Measurements from ENCODE around the gene CAMK2B.

Gene CAMK2B

DNA sequence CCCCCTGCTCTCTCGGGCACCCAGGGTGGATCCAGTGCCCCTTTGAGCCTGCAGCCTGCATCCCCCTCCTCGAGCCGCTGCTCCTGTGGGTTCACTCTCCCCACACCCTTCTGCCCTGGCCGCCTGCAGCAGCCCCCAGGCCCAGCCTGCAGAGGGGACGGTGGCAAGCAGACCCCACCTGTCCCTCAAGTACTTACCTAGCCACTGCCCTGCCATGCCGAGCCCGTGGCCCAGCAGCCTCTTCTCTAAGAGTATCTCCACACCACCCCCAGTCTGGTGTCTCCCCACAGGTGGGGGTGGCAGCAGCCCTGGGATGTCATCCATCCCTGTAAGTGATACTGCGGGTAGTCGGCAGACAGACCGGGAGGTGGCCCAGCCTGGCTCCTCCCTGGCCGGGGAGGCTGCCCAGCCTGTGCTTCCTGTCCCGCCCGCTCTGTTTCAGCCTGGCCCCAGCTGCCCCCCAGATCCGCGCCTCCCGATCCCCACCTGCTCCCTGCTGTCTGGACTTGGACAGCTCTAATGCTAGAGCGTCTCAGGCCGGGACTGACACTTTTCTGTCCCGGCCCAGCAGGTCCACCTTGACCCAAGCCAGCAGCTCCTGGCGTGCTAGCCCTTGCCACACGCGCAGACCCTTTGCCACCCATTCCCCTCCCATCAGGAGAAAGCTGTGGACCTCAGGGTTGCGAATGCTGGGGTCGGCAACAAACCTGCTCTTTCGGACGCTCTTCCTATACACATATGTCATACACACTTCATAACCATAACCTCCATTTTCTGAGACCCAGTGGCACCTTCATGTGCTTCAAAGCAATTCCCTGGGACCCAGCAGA, 99.6 kb downstream of the CAMK2B start:
- no peak for DNase-seq

DNA sequence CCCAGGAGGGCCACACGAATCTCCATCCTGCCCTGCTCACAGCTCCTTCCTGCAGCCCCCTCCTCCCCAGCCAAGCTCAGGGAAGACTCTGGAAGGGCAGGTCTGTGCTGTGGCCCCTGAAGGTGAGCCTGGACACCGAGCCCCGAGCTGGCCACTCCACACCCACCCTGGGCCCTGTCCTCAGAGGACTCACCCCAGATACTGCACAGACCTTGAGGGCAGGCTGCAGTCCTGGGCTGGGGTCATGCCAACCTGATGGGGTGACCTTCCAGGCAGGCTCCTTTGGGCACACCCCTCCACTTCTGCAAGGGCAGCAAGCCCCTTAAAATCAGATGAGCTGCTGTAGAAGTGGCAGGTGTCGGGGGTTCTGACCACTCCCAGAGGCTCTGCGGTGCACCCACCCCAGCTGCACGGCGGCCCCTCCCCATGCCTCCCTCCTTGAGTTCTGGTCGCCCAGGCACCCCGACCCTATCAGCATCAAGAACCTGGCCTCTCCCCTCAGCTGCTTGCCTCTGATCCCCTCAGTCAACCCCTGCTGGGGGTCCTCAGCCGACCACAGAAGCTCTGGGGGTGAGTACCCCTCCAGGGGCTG, 100.3 kb downstream of the CAMK2B start:
- DNase-seq, result no peak

DNA sequence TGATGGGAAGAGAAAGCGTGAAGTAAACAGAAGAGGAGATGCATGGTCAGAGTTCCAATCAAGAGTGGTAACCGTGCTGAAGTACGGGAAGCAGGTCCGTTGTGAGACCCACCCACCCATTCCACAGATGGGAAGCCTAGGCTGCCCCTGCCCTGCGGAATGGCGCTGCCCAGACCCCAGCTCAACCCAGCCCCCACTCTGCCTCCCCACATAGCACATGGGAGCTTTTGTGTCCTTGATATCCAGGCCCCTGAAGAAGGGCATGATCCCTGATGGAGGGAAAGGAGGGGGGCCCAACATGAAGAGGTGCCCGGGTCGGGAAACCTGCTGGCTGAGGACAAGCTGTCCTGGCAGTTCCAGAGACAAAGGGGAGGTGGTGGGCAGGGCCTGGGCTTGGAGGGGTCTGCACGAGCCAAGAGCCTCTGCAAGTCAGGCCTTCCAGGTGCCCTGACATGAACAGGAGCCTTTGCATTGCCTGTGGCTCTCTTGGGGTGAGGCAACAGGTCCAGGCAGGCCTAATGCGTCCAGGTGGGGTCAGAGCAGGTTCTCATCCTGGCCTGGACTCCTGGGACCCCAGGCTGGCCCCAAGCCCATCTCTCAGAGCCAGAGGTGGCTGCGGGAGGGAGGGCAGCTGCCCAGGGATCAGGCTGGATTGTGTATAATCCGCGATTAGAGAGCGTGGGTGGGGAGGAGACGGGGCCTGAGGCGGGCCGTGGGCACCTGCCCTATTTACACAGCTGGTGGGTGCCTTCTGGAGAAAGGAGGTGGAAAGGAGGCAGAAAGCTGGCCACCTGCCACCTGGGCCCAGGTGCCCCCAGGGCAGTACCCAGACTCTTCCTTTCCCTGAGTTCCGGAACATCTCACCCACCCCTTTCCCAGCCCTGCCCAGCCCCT, 101.1 kb downstream of the CAMK2B start:
- no peak for DNase-seq

DNA sequence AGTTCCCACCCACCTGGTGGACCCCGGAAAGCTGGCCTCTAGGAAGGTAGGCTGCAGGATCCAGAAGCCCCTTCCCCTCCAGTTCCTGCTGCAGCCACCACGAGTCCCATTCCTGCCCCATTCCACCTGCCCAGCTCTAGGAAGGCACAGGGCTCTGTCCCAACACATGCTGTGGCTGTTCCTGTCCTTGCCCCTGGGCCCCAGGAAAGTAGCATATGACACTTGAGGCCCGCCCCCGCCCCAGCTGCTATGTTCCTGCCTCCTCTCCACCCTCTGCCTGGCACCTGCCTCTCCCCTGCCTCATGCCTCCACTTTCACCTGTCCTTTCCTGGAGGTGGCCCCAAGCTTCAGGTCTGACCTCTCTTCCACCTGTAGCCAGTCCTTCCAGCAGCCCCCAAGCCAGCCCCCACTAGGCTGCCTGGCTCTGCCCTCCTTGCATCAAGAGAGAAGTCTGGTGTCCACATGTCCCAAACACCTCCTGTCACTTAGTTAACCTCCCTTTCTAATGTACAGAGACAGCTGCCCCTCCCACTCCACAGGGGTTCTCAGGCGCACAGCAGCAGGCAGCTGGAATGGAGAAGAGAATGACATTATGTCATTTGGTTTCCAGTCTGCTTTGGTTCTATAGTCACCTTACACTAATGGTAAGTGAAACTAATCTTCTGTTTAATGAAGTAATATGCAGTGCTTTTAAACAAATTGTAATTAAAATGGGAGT, 101.9 kb downstream of the CAMK2B start:
- DNase-seq, result peak in 1 of 2 experiments; percentile 24

DNA sequence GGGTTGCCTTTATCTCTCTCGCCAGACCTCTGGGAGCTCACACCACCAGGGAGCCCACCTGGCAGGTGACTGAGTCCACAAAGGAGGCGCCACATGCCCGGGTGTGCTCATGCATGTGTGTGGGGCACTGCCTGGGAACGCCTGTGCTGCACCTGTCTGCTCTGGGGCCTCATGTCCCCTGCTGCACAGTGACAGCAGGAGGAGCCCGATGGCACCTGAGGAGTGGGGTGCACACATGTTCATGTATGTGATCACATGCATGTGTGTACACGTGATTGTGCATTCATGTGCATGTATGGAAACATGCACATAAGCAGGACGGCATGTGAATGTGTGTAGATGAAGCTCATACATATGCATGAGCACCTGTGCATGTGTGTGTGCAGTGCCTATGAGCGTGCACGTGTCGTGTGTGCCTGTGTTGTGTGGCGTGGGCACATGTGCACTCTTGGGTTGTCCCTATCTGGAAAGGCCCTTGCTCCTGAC, 102.6 kb downstream of the CAMK2B start:
- no peak for DNase-seq

DNA sequence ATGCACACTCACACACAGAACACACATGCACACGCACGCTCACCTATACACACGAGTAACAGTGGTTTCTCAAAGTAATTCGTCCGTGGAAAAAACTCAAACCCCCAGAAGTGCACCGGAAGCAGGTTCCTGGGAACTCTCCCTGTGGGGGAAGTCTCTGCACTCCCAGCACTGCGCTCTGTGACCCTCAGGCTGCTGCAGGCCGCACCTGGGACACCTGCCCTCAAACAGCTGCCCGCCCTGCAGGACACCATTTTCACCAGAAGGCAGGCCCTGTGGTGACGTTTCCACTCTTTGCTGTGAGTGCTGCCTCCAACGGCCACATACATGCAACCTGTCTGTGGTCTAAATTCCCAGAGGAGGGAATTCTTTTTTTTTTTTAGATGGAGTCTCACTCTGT, 103.3 kb downstream of the CAMK2B start:
- no peak for DNase-seq

DNA sequence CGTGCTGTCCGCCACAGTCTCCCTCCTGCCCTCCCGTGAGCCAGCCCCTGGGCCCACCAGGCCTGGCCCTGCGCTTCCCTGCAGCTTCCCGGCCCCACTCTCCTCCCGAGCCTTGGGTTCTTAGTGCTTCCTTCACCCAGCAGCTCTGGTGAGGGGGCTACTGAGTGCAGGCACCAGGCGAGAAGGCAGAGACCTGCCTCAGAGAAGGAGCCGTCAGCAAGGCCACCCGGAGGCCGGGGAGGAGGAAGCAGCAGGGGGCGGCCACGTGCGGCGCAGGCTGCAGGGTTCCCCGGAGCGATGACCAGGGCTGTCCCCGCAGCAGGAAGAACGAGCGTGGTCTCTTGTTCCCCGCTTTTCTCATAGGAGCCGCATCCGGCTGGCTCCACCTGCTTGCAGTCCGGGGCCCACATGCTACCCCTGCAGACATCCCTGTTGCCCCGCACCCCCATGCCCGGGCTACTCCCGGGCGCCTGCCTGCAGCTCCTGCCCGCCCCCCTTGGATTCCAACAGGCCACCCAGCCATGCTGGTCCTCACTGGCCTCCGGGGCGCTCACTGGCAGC, 104.1 kb downstream of the CAMK2B start:
- DNase-seq, result no peak

DNA sequence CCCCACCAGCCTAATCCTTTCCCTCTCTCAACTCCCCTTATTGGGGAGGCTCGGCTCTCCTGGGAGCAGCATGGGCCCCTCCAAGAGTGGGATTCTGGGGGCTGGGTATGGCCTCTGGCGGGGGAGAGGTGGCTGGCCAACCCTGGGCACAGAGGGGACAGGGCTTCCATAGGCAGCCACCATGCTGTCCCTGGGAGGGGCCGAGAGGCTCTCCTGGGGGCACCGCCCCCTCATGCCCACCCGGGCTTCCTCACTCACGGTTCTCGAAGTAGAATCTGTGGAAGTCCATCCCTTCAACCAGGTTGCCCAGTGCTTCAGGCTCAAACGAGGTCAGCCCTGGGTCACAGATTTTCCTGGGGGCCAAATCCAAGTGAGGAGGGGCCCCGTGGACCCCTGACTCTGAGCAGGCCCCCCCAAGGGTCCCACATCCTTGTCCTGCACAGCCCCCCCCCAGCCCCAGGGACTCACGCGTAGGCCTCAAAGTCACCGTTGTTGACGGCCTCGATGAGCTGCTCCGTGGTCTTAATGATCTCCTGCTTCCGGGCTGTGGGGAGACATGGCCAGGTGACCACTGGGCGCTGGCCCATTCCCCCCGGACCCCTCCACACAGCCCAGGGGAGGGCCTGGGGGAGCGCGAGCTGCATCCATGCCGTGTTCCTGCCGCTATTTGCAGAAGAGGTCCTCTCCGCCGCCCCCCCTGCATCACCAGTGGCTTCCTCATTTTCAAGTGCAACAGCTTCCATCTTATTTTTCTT, 104.9 kb downstream of the CAMK2B start:
- no peak for DNase-seq

DNA sequence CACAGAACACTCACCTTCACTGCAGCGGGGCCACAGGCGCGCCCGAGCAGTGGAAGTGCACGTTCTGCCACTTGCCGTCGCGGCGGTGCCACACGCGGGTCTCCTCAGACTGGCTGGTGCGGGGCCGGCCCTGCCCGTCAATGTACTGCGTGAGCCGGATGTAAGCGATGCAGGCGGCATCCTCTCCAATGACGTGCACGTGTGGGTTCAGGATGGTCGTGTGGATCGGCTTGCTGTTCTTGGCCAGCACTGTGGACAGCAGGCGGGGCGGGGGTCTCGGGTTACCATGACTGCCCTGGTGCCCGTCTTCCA, 105.4 kb downstream of the CAMK2B start:
- DNase-seq, result no peak

DNA sequence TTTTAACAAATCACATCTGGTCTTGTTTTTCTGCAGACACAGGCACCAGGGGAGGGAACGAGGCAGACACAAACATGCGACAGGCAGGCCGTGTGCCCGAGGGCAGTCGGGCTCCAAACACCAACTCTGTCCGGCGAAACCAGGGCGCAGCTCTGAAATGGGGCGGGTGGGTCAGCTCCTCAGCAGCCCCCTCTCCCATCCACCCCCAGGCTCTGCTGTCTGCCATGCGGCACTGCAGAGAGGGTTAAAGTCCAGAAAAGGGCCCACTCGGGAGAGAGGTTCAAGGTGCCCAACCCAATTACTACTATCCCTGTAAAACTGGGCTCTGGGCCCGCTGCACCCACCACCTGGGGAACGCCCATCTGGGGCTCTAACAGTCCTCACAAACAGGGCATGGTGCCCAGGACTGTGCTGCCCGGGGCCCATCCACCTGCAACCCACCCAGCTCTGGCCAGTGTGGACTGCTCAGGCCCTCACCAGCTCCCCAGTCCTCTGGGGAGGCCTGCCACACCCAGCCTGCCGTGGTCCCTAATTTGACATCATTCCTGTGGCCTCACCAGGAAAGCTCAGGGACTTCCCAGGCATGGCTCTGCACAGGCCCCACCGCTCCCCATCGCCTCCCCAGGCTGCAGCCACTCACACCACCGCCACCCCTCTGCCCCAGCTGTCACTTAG, 105.9 kb downstream of the CAMK2B start:
- no peak for DNase-seq

DNA sequence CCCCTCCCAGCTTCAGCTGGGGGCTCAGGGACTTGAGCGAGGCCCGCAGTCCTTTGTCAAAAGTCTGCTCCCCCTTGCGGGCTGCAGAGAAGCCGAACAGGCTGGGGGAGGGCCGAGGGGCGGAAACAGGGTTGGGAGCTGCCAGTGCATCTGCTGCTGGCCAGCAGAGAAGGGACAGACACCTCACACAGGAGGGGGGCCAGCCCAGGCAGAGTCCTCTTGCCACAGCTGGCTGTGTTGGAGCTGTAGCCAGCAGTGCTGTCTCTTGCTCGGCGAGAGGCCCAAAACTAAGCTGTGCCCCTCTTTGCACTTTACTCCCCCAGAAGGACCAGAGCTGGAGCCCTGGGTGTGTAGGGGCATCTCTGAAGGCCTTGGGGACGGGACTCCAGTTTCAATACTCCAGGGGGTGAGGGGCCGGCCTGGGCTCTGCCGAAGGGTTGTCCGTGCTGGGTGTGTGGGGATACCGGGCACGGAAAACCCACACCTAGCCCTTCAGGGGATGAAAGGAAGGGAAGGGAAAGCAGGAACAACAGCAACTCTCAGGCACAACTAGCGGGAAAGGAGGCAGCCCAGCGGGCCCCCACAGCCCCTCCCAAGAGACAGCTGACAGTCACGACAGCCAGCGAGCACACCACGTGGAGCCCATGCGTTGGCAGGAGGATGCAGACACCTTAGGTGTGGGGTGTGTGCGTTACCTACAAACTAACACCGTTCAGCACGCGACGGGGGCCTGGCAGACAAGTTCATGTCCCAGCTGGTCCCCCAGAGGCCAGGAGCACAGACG, 106.8 kb downstream of the CAMK2B start:
- DNase-seq, result no peak

DNA sequence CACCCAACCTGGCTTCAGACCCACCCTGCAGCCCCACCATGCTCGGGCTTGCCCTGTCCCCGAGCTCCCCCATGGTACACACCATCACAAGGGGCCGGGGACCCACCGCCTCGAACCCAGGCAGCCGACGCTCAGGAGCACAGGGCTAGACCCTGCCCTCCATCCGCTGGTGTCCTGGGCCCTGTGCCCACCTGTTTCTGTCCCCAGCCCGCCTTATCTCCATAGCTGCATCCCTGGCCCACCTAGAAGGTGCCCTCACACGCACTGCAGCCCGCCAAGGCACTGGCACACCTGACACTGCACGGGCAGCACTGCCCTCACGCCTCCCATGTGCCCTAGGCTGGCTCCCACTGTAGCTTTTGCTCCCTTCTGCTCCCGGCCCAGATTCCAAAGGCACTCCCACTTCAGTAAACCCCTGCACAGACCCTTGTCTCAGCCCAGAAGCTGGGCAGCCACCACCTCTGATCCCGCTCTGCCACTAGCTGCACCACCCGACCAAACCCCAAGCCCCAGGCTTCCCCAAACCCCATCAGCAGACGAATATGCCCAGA, 107.5 kb downstream of the CAMK2B start:
- no peak for DNase-seq

DNA sequence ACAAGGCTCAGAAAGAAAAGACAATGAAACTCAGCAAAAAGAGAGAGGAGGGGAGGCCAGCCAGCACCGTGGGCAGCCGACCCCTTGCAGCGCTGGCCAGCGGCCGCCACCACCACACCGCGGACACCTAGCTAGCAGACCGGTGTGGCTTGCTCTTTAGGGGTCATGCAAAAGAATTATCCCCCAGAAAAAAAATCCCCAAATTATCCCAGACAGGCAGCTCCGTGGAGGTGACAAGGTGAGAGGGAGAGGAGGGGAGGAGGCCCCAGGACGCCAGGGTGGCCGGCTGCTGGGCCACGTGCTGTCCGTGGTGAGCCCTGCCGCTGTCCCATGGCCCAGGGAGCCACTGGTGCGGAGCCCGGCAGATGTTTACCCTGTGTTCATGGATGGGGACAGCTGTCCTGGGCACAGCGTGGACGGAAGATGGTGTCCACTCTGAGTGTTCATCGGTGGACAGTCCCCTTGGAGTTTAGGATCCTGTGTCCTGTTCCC, 108.1 kb downstream of the CAMK2B start:
- DNase-seq, result no peak

DNA sequence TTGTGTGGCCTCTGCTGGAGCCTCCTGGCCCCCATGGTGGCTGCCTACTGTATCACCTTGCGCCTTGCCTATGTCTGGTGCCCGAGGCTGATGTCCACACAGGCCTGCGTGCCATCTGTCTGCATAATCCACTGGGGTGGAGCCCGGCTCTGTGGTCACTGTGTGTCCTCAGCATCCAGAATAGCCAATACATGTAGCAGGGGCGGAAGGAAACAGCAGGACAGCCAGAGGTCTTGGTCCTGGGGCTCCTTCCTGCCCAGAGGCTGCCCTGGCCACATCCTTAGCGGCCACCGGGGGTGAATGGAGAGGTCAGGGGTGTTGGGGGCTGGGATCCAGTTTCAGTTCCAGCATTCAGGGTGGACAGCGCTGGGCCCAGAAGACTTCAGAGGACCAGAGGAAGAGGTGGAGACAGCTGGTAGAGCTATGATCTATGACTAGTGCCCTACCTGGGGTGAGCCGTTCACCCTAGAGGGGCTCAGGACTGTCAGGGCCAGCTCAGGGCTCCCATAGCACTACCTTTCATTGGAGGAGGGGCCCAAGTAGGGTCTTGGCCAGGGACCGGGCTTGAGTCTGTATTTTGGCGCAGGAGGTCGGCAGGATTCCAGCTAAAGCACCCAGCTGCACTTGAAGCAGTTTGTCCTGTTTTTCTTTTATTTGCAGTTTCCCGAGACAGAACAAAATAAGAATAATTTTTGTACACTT, 108.7 kb downstream of the CAMK2B start:
- DNase-seq, result no peak

DNA sequence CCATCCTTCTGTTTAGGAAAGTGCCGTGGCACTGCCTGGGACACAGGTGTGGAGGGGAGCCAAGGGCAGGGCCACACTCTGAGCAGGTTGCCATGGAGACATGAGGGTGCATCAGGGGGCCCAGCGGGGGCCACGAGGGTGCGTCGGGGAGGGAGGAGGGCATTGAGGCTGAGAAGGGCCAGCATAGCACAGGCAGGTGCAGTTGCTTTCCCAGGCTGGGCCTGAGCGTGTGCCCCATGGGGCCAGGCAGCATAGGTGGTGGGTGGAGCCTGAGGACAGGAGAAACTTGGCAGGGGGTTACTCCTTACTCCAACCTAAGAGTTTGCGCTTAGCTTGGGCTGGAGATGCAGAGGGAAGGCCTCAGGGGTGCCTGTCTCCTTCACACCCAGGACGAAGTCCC, 109.4 kb downstream of the CAMK2B start:
- no peak for DNase-seq

DNA sequence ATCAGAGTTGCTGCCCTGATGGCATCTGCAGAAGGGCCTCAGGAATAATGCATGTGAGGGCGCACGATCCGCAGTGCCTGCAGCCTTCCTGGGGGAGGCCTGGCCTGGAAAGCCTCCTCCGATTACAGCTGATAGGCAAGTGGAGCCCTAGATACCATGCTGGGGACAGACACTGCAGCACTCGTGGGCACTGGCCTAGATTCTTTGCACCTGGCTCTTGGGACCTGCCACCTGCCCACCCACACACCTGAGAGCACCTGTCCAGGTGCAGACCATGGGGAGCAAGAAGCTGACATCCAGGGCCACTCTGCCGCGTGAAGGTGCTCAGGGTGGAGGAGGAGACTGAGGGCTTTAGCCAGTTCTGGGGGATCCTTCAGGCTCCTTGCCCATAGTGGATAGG, 109.9 kb downstream of the CAMK2B start:
- peak in 1 of 2 experiments; percentile 19 for DNase-seq

DNA sequence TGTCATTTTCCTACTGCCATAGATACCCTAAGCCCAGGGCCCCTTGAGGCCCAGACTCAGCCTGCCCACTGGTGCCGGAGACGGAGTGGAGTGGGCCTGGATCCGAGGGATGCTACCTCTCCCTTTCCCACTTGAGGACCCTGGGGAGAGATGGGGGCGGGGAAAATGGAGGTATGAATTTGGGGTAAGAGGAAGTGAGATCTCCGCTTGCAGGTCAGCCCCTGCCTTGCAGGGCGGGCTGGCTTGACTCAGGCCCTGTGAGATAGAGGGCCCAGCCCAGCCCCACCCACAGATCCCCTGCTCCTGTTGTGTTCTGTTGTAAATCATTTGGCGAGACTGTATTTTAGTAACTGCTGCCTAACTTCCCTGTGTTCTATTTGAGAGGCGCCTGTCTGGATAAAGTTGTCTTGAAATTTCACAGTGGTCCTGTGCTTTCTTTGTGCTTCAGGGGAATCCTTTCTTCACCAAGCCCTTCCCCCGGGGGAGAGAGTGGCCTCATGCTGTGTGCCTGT, 111.5 kb downstream of the CAMK2B start:
- no peak for DNase-seq

DNA sequence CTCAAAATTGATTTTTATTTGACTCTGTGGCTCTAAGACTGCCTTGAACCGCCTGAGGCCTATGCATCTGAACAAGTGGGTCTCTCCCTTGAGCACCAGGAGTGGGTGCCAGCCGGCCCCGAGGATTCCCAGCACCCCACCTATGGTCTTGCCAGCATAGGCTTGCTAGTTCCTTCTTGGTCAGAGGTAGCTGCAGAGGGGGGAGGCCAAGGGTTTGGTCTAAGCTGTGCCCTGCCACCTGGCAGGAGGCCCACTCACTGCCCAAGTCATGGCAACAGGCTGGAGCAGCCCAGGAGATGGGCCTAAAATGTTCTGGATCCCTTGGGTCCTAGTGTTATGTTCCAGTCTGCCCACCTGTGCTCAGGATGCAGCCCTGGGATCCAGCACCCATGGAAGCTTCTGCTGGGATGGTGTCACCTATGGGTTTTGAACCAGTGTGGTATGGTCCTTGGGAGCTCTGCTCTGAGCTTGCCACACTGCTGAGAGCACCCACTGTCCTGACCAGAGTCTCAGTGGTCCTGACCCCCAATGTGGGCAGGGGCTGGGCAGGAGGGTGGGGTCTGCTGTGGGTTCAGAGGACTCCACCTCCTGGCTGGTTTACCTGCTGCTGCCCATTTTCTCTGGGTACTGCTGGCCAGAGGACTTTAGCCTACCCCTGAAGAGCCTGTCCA, 112.1 kb downstream of the CAMK2B start:
- no peak for DNase-seq

Data from NCI-H187 (cell line).